ENCODE data around the gene MAN1C1. TPM values are rescaled to one million over a fixed set of nuclear protein-coding genes. Genes with fewer than 3 reads are reported as not detected.

The MAN1C1 gene
- total RNA-seq, 1 donor from 2014 or later: 0.20 TPM

- intact Hi-C loops (cut with micrococcal nuclease): no loop called here
- no peak for DNase-seq
- Mint-ChIP-seq H3K27me3 (peaks cover 63% of the 10 kb centered on the region), H3K4me1 (peaks cover 6% of the 10 kb centered on the region), H3K36me3 (ENCODE audit: low read depth) (no peaks in the 10 kb centered on the region), H3K4me3 (no peak overlapping the region), H3K9me3 (peaks cover 3% of the 10 kb centered on the region), H3K27ac (no peak overlapping the region)
- POLR2A ChIA-PET: no interaction called here
- ATAC-seq (ENCODE audit: low read depth): no peak
- TF ChIP-seq CTCF (IDR thresholded peaks at IDR 0.05): no peak
- CTCF ChIA-PET: no interaction called here
Measured at GRCh38 chr1:25623731-25624130, 7.1 kb downstream of the MAN1C1 start.

- intact Hi-C loops (cut with micrococcal nuclease): no loop called here
- POLR2A ChIA-PET: no interaction called here
- TF ChIP-seq CTCF (IDR thresholded peaks at IDR 0.05): no peak
- DNase-seq (no peak), ATAC-seq (ENCODE audit: low read depth) (no peak)
- CTCF ChIA-PET: no interaction called here
- Mint-ChIP-seq H3K36me3 (ENCODE audit: low read depth) (no peaks in the 10 kb centered on the region), H3K27ac (no peak overlapping the region), H3K9me3 (peaks cover 3% of the 10 kb centered on the region), H3K4me3 (no peak overlapping the region), H3K4me1 (peaks cover 6% of the 10 kb centered on the region), H3K27me3 (peaks cover 63% of the 10 kb centered on the region)
Measured at GRCh38 chr1:25624156-25624555, 7.6 kb downstream of the MAN1C1 start.

GRCh38 chr1:25624604-25625003, 8.0 kb downstream of the MAN1C1 start:
- H3K4me3 Mint-ChIP-seq: no peak overlapping the region
- H3K36me3 Mint-ChIP-seq (ENCODE audit: low read depth): no peaks in the 10 kb centered on the region
- H3K4me1 Mint-ChIP-seq: peaks cover 9% of the 10 kb centered on the region
- POLR2A ChIA-PET: no interaction called here
- DNase-seq (no peak), ATAC-seq (ENCODE audit: low read depth) (no peak)
- no peak overlapping the region for H3K27ac Mint-ChIP-seq
- peaks cover 3% of the 10 kb centered on the region for H3K9me3 Mint-ChIP-seq
- intact Hi-C loops (cut with micrococcal nuclease): no loop called here
- CTCF ChIA-PET: no interaction called here
- TF ChIP-seq CTCF (IDR thresholded peaks at IDR 0.05): no peak
- H3K27me3 Mint-ChIP-seq: peaks cover 62% of the 10 kb centered on the region

DNA sequence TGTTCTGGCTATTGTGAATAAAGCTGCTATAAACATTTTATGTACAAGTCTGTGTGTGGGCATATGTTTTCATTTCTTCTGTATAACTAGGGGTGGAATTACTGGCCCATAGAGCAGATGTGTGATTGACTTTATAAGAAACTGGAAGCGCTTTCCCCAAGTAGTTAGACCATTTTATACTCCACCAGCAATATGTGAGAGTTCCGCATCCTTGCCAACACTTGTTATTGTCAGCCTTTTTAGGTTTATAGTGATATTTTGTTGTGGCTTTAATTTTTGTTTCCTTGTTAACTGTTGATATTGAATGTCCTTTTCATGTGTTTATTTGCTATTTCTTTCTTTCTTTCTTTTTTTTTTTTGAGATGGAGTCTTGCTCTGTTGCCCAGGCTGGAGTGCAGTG, 9.4 kb downstream of the MAN1C1 start:
- H3K4me1 Mint-ChIP-seq: peaks cover 12% of the 10 kb centered on the region
- H3K27ac Mint-ChIP-seq: no peak overlapping the region
- CTCF ChIA-PET: no interaction called here

DNA sequence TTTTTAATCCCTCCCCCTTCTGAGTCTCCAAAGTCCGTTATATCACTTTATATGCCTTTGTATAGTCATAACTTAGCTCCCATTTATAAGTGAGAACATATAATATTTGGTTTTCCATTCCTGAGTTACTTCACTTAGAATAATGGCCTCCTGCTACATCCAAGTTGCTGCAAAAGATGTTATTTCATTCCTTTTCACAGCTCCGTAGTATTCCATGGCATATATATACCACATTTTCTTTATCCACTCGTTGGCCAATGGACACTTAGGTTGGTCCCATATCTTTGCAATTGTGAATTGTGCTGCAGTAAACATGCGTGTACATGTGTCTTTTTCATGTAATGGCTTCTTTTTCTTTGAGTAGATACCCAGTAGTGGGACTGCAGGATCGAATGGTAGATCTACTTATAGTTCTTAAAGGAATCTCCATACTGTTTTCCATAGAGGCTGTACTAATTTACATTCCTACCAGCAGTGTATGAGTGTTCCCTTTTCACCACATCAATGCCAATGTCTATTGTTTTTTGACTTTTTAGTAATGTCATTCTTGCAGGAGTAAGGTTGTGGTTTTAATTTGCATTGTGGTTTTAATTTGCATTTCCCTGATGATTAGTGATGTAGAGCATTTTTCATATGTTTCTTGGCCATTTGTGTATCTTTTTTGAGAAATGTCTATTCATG, 12.3 kb downstream of the MAN1C1 start:
- Mint-ChIP-seq H3K4me3 (no peak overlapping the region), H3K36me3 (ENCODE audit: low read depth) (no peaks in the 10 kb centered on the region)

More for the DNA sequence above, 9.4 kb downstream of the MAN1C1 start:
- intact Hi-C loops (cut with micrococcal nuclease): no loop called here
- H3K27me3 Mint-ChIP-seq: peaks cover 52% of the 10 kb centered on the region
- DNase-seq (no peak), ATAC-seq (ENCODE audit: low read depth) (no peak)
- no peak overlapping the region for H3K4me3 Mint-ChIP-seq
- H3K9me3 Mint-ChIP-seq: peaks cover 3% of the 10 kb centered on the region
- POLR2A ChIA-PET: no interaction called here
- TF ChIP-seq CTCF (IDR thresholded peaks at IDR 0.05): no peak
- no peaks in the 10 kb centered on the region for H3K36me3 Mint-ChIP-seq (ENCODE audit: low read depth)

More for the DNA sequence above, 12.3 kb downstream of the MAN1C1 start:
- Mint-ChIP-seq H3K4me1 (peaks cover 14% of the 10 kb centered on the region), H3K9me3 (peaks cover 8% of the 10 kb centered on the region), H3K27me3 (peaks cover 63% of the 10 kb centered on the region), H3K27ac (no peak overlapping the region)
- ChIA-PET POLR2A (interaction anchor here (0.9 kb wide), 1 partner anchor 47 kb away, joined by 3 read pairs; no protein-coding TSS in a partner anchor), CTCF (no interaction called here)
- intact Hi-C loops (cut with micrococcal nuclease): no loop called here
- DNase-seq (no peak), ATAC-seq (ENCODE audit: low read depth) (peak; percentile 60)
- no peak for TF ChIP-seq CTCF (IDR thresholded peaks at IDR 0.05)
